ENCODE results near the gene COG6.
A peak's percentile ranks its signal among the peaks of the same experiment; 100 is the strongest.

Gene COG6

DNA sequence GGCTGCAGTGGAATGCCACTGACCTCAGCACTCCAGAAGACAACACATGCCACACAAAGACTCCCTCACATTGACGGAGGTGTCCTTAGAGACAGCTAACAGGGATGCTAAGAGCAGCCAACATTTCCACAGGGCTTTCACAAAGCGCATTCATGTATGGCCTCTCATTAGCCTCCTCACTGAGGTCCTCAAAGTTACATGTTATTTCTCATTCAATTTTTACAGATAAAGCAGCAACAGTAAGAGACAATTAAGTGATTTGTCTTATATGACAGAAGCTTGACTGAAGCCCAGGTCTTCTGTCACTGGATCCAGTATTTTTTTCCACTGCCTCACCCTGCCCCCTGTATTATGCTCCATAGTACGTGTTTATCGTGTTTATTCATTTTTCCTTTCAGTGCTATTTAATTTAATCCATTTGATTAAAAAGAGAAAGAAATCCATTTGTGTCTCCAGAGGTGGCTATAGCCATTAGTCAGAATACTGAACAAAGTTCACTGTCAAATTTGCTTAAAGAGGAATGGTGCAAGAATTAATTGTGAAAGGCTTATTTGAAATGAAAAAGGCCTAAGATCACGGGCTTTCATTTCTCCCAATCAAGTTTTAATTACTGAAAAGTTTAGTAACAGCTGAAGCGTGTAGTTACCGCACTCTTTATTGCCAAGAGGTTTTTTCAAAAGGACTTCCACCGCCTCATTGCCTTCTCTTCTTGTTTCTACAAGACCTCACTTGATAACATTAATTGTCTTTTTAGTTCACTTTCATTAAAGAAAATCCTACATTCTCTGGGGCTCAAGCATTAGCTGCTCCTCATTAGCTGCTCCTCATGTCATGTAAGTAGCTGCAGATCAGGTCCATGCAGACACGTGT, 115.0 kb downstream of the COG6 start:
- DNase-seq: no peak

DNA sequence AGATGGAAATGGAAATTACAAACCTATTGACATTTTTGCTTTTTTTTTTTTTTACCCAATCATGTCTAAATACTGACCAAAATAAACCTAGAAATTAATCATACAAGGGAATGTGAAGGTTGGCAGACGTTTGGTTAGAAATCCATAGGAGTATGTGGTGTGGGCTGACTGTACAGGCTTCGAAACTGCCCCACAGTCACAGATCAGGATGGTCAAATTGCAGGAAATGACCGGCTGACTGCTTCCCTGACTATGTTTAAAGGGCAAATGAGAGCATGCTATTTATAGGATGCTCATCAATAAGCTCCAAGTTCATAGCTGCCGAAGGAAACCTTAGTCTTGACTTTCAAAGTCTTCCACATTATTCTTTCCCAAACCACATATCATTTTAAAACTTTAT, 118.4 kb downstream of the COG6 start:
- peak; percentile 27 for DNase-seq

DNA sequence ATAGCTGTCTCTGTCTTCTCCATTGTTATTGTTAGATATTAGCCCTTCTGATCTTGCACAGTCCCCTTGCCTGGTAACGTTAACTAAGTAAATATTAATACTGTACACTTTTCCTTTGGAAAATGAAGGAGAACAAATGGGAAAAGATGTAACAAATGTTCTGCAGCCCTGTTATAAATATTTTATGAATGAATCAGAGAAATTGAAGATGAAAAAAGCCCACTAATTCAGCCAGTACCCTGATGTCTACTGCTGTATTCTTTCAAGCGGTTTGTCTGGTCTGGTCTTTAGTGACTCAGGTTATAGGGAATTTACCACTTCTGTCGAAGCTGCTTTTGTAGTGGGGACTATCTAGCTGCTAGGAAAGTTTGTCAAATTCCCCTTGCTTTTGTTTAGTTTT, 121.0 kb downstream of the COG6 start:
- peak; percentile 94 for DNase-seq

DNA sequence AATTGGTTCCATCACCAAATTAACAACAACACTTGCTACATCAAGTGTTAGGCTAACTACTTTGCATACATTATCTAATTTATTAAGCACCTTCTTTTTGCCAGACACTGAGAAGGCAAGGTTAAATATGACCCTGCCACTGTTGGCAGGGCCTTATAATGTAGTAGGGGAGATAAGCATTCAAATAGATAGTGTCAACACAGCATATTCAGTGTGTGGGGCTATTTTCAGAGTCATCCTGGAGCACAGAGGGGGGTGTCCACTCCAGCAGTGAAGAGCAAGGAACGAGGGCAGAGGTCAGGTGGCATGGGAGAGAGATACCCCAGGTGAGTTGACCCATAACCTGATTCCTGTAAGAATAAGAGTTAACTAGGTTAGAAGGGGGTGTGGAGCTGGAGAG, 121.6 kb downstream of the COG6 start:
- no peak for DNase-seq

DNA sequence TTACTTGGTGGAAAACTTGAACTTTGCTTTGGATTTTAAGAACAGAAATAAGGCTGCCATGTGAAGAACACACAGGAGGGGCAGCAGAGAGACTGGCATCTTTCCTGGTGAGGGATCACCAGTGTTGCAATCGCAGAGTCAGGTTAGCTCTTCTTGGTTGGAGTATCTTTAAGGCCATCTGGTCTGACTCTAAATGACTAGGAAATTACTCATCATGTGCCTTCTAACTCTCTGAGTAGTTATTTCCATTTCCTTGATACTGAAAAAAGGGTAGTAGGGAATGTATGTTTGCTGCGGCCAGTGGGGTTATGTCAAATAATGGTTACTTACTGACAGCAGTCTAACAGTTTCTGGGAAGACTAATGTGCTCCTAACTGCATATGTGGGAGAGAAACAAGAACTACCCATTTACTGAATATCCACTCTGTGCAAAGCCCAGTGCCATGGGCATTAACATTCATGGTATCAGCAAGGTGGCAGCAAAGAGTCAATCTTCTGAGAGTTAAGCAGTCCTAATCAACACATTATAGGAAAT, 122.1 kb downstream of the COG6 start:
- DNase-seq: peak; percentile 91

DNA sequence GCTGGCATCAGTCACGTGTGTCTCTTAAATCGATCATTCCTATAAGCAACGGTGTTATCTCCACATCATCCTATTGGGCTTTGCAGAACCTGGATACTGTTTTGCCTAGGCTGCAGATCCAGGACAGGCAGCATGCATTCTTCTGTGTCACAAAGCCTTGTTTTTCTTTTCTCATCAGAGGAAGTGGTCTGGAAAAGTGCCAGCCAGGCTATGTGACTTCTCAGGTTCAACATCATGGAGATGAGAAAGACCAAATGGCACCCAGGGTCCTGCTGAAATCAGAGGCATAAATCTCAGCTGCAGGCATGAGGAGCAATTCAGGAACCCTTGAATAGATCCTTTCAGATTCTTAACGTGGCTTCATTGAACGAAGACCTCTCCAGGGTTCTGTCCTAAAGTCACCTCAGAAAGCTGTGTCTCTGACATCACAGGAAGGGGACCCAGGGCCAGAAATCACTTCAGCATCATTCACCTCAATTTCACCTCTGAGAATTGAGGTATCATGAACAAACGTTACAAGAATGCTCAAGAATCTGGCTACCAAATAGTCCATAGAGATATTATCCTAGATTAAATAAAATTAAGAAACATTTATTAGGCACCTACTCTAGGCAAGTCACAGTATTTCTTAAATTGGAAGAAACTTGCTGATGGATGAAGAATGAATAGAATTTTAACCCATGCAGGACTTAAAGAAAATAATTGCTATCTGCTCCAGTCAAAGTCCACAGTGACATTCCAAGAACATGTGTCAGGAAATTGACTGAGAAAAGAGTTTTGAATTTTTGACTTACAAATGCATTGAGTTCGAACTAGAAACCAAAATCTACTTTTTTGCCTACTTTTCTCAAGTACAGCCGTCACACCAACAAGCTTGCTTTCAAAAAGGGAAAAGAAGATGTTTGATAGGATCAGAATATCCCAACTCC, 124.1 kb downstream of the COG6 start:
- peak; percentile 80 for DNase-seq

DNA sequence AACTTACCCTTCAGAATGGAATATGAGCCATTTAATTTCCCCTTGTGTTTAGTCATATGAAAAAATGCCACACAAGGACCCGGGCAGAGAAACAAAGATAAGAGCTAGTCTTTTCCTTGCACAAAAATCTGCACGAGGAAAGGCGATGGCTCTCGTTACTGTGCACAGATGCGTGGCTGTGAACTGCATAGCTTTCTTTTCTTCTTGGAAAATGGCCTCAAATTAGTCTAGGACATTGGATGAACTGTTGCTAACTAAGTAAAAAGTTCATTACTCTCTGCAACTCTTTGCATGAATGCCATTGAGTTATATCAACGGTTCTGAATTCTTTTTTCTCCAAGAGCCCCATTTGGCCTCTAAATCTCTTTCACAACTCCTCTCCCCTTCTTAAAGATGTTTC, 125.2 kb downstream of the COG6 start:
- no peak for DNase-seq

DNA sequence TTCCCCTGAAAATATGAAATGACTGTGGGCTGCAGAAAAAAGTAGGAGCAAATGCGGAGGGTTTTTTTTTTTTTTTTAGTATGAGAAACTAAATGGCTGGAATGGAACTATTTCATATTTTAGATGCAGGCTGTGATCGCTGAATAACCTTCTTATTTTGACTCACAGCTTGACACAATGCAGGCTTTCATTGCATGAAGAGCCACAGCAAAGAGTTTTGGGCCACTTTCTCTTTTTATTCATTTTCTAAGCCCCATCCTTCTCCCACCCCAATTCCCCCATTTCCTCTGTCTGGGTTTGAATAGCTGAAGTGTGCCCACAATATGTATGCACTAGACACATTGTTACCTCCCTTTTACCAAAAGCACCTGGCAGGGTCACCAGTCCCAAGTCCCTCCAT, 125.9 kb downstream of the COG6 start:
- DNase-seq: no peak

DNA sequence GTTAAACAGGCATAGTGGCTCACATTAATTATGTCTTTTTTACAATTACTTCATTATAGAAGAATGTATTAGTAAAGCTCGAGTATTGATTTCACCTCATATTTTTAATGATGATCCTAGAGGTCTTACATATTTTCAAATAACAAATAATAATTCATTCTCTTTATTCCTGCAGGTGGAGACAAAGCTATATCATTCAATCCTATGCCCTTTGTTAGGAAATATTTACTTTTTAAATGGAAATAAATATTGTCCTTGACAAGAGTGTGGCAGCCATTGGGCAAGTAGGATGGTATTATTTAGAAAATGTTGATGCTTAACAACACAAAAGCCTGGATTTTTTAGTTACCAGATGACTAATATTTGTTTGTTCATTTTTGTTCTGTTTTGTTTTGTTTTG, 127.6 kb downstream of the COG6 start:
- DNase-seq: no peak

DNA sequence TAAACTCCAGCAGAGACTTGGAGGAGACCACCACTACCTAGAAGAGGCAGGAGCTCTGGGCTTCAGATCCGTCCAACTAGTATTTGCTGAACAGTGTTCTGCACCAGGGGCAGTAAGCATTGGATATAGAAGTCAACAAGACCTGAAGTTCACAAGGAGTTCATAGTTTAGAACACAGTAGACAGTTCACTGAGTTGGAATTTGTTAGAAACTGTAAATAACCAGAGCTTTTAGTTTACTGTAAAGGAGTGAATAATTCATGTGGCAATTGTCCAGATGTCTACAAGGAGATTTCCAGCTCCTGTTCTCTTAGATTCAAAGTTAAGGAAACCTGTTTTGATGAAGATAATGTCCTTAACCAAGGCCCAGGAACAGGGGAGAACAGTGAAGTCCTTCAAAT, 128.9 kb downstream of the COG6 start:
- no peak for DNase-seq

DNA sequence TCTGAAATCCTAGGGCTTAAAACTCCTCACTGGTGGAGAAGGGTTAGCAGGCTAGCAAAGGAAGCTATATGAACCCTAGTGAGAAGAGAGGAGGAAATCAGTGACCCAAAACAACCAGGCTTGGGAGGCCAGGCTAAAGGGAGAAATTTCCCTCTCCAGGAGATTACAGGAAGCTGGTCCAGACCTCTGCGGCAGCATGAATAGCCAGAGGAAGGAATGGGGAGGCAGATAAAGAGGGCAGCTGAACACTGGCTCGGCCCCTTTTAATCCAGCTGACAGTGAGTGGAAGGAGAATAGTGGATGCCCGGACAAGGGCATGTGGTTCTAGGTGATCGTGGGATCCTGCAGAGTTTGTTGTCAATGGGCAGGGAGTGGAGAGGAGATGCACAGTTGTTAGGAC, 130.6 kb downstream of the COG6 start:
- DNase-seq: no peak

DNA sequence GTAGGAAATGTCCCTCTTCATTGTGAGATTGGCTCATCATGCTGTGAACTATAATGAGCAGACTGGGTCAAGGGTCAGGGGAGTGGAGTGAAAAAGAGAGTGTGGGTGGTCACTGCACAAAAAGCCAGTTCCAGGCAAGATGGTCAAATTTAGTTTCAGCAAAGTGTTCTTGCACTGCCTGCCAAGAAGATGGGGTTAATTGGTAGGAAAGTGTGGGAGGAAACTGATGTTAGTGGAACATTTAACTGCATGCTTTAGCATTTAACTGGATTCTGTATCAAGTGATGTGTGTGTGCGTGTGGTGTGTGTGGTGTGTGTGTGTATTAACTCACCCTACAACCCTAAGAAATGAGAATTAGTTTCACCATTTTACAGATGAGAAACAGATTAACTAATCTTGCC, 131.6 kb downstream of the COG6 start:
- no peak for DNase-seq

DNA sequence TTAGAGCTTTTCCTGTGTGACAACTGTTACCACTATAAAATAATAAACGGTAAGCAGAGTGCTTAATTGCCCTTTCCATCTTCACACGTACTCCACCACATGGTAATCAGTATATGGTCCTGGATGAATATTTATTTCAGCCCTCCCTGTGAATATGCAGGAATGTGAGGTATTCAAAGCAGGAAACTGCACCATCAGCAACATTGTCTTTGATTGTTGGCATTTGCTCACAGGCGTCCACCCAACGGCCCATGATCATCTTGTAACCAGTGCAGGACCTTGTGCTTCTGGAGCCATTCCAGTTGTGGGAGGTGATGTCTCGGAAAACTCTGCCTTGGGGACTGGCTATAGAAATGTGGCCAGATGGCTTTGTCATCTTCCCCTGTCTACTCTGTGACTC, 132.6 kb downstream of the COG6 start:
- DNase-seq: no peak

DNA sequence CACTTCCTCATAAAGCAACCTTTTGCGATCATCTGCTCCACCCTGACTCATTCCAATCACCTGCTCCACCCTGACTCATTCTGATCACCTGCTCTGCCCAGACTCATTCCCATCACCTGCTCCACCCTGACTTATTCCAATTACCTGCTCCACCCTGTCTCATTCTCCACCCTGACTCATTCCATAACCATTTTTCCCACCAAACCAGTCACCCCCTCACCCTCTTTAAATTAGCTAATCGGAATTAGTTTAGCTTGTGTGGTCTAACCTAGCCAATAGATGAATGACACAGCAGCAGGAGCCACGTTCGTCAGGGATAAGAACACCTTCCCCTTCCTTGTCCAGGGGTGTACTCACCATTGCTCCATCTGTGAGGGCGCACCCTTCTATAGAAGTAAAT, 134.0 kb downstream of the COG6 start:
- DNase-seq: no peak
